ENCODE data around the gene SLC1A5.
"Not testable (repeated sequence)": the region's sequence is repeated elsewhere in the genome, so short reads cannot be mapped to it uniquely, and the experiment has no call there.

Gene SLC1A5

GRCh38 chr19:46764817-46765291, 23.5 kb downstream of the SLC1A5 start:
- no peak for DNase-seq (ENCODE audit: low read depth)
- no peak overlapping the region for H3K4me3 ChIP-seq (ENCODE audit: low read depth, low read length)
- no peak for TF ChIP-seq CTCF (IDR thresholded peaks at IDR 0.05; ENCODE audit: control insufficient read depth, extremely low read depth, insufficient read depth)

- no peak for DNase-seq (ENCODE audit: low read depth)
- H3K4me3 ChIP-seq (ENCODE audit: low read depth, low read length) = no peak overlapping the region
- TF ChIP-seq CTCF (IDR thresholded peaks at IDR 0.05; ENCODE audit: control insufficient read depth, extremely low read depth, insufficient read depth) = no peak
Observed at GRCh38 chr19:46762245-46762890, 26.0 kb downstream of the SLC1A5 start.

- no peak for TF ChIP-seq CTCF (IDR thresholded peaks at IDR 0.05; ENCODE audit: control insufficient read depth, extremely low read depth, insufficient read depth)
- no peak overlapping the region for H3K4me3 ChIP-seq (ENCODE audit: low read depth, low read length)
- no peak for DNase-seq (ENCODE audit: low read depth)
Observed at GRCh38 chr19:46761418-46761831, 27.0 kb downstream of the SLC1A5 start.

- not testable (repeated sequence) for DNase-seq (ENCODE audit: low read depth); H3K4me3 ChIP-seq (ENCODE audit: low read depth, low read length)
Observed at GRCh38 chr19:46760897-46761296, 27.5 kb downstream of the SLC1A5 start.

- no peak for TF ChIP-seq CTCF (IDR thresholded peaks at IDR 0.05; ENCODE audit: control insufficient read depth, extremely low read depth, insufficient read depth)
- no peak for DNase-seq (ENCODE audit: low read depth)
Observed at GRCh38 chr19:46760363-46760762, 28.0 kb downstream of the SLC1A5 start.

GRCh38 chr19:46759817-46760333, 28.5 kb downstream of the SLC1A5 start:
- TF ChIP-seq CTCF (IDR thresholded peaks at IDR 0.05; ENCODE audit: control insufficient read depth, extremely low read depth, insufficient read depth) = no peak
- DNase-seq (ENCODE audit: low read depth) = no peak

More at GRCh38 chr19:46760363-46760762, 28.0 kb downstream of the SLC1A5 start:
- H3K4me3 ChIP-seq (ENCODE audit: low read depth, low read length) = no peak overlapping the region

GRCh38 chr19:46759206-46759605, 29.2 kb downstream of the SLC1A5 start:
- H3K4me3 ChIP-seq (ENCODE audit: low read depth, low read length) = no peak overlapping the region
- TF ChIP-seq CTCF (IDR thresholded peaks at IDR 0.05; ENCODE audit: control insufficient read depth, extremely low read depth, insufficient read depth) = no peak
- no peak for DNase-seq (ENCODE audit: low read depth)

More at GRCh38 chr19:46759817-46760333, 28.5 kb downstream of the SLC1A5 start:
- no peak overlapping the region for H3K4me3 ChIP-seq (ENCODE audit: low read depth, low read length)

All from LNCaP clone FGC (cell line).